H9 (cell line): ENCODE measurements around the gene OR2A7. TPM values are rescaled to one million over a fixed set of nuclear protein-coding genes. Genes with fewer than 3 reads are reported as not detected.
"Not testable (repeated sequence)": the region's sequence is repeated elsewhere in the genome, so short reads cannot be mapped to it uniquely, and the experiment has no call there.

ENCODE experiments used
- DNase-seq: peaks from one replicate; pipeline ENCODE4 v3.0.0-alpha.2; 2017
- H2AFZ ChIP-seq: one replicate; pipeline ENCODE4 v1.6.1; 2013; ENCODE audit warnings: mild to moderate bottlenecking, low read length, control low read depth, moderate library complexity
- H2AK5ac ChIP-seq: 2 replicates; pipeline ENCODE4 v1.6.1; 2013; ENCODE audit warnings: low read length, control low read depth, mixed read lengths; ENCODE audit not compliant: insufficient read length
- H2BK120ac ChIP-seq: one replicate; pipeline ENCODE4 v1.6.1; 2013; ENCODE audit warnings: low read depth, mild to moderate bottlenecking, low read length, control low read depth, inconsistent platforms; ENCODE audit not compliant: poor library complexity, severe bottlenecking
- H2BK12ac ChIP-seq: 2 replicates; pipeline ENCODE4 v1.6.1; 2013; ENCODE audit warnings: low read length, control low read depth, mixed read lengths, low read depth; ENCODE audit not compliant: insufficient read length
- H2BK15ac ChIP-seq: 2 replicates; pipeline ENCODE4 v1.6.1; 2013; ENCODE audit warnings: low read depth, low read length, control low read depth
- H2BK20ac ChIP-seq: one replicate; pipeline ENCODE4 v1.6.1; 2013; ENCODE audit warnings: low read depth, mild to moderate bottlenecking, low read length, control low read depth, inconsistent platforms; ENCODE audit not compliant: poor library complexity, severe bottlenecking
- H2BK5ac ChIP-seq: 2 replicates; pipeline ENCODE4 v1.6.1; 2013; ENCODE audit warnings: low read length, control low read depth, mixed read lengths; ENCODE audit not compliant: insufficient read length
- H3K14ac ChIP-seq: 2 replicates; pipeline ENCODE4 v1.6.1; 2013; ENCODE audit warnings: low read length, control low read depth; ENCODE audit not compliant: insufficient read depth
- H3K18ac ChIP-seq: 2 replicates; pipeline ENCODE4 v1.6.1; 2013; ENCODE audit warnings: low read depth, mild to moderate bottlenecking, mixed read lengths, low read length, control low read depth; ENCODE audit not compliant: insufficient read length
- H3K23ac ChIP-seq: 2 replicates; pipeline ENCODE4 v1.6.1; 2013; ENCODE audit warnings: low read length, control low read depth, mixed read lengths, low read depth; ENCODE audit not compliant: insufficient read length
- H3K23me2 ChIP-seq: 2 replicates; pipeline ENCODE4 v1.6.1; 2013; ENCODE audit warnings: low read depth, mild to moderate bottlenecking, mixed read lengths, low read length, control low read depth; ENCODE audit not compliant: insufficient read length, poor library complexity, severe bottlenecking
- H3K27ac ChIP-seq: 2 replicates; pipeline ENCODE4 v1.5.1; 2013; ENCODE audit warnings: low read length, control low read depth, mixed read lengths, low read depth; ENCODE audit not compliant: insufficient read length
- H3K27me3 ChIP-seq: 2 replicates; pipeline ENCODE4 v1.6.1; 2013; ENCODE audit warnings: low read length, control low read depth, inconsistent platforms; ENCODE audit not compliant: insufficient read depth
- H3K4ac ChIP-seq: 2 replicates; pipeline ENCODE4 v1.6.1; 2013; ENCODE audit warnings: low read depth, mild to moderate bottlenecking, control low read depth, inconsistent platforms, low read length, moderate library complexity
- H3K4me1 ChIP-seq: 2 replicates; pipeline ENCODE4 v1.6.1; 2013; ENCODE audit warnings: low read length, control low read depth, inconsistent platforms; ENCODE audit not compliant: insufficient read depth
- H3K4me2 ChIP-seq: 2 replicates; pipeline ENCODE4 v1.6.1; 2013; ENCODE audit warnings: low read length, control low read depth, mixed read lengths; ENCODE audit not compliant: insufficient read length, insufficient read depth
- H3K56ac ChIP-seq: 2 replicates; pipeline ENCODE4 v1.6.1; 2013; ENCODE audit warnings: low read depth, mild to moderate bottlenecking, mixed read lengths, low read length, control low read depth; ENCODE audit not compliant: insufficient read length
- H3K79me1 ChIP-seq: 2 replicates; pipeline ENCODE4 v1.6.1; 2013; ENCODE audit warnings: low read depth, mild to moderate bottlenecking, moderate library complexity, low read length, control low read depth, inconsistent platforms; ENCODE audit not compliant: insufficient read depth, poor library complexity, severe bottlenecking
- H3K79me2 ChIP-seq: 2 replicates; pipeline ENCODE4 v1.6.1; 2013; ENCODE audit warnings: low read length, control low read depth, inconsistent platforms; ENCODE audit not compliant: insufficient read depth
- H3K9ac ChIP-seq: 2 replicates; pipeline ENCODE4 v1.6.1; 2013; ENCODE audit warnings: low read length, control low read depth, mixed read lengths; ENCODE audit not compliant: insufficient read length; ENCODE audit errors: extremely low read depth
- H3K9me3 ChIP-seq: one replicate; pipeline ENCODE4 v1.6.1; 2013; ENCODE audit warnings: low read depth, low read length, inconsistent platforms; ENCODE audit not compliant: control insufficient read depth
- H3T11ph ChIP-seq: one replicate; pipeline ENCODE4 v1.6.1; 2013; ENCODE audit warnings: mild to moderate bottlenecking, low read length, control low read depth, inconsistent platforms
- H4K20me1 ChIP-seq: one replicate; pipeline ENCODE4 v1.6.1; 2013; ENCODE audit not compliant: control insufficient read depth, insufficient read length, insufficient read depth
- H4K5ac ChIP-seq: 2 replicates; pipeline ENCODE4 v1.6.1; 2013; ENCODE audit warnings: low read depth, mild to moderate bottlenecking, mixed read lengths, low read length, control low read depth; ENCODE audit not compliant: insufficient read length
- H4K8ac ChIP-seq: replicated peaks from 2 replicates; pipeline ENCODE4 v1.6.1; 2013; ENCODE audit warnings: low read length, control low read depth, mixed read lengths, low read depth; ENCODE audit not compliant: insufficient read length
- H4K91ac ChIP-seq: 2 replicates; pipeline ENCODE4 v1.6.1; 2013; ENCODE audit warnings: low read depth, mild to moderate bottlenecking, moderate library complexity, mixed read lengths, low read length, control low read depth; ENCODE audit not compliant: insufficient read length
- H3K27ac Mint-ChIP-seq, 3 experiments: 2 replicates in 2 of 3; 3 replicates in 1 of 3; pipeline ENCODE4 v1.8.0; 2020 to 2021; ENCODE audit warnings: mixed read lengths in 3 of 3, mild to moderate bottlenecking in 1 of 3, moderate library complexity in 1 of 3
- H3K27me3 Mint-ChIP-seq: 2 replicates; pipeline ENCODE4 v1.8.0; 2021; ENCODE audit warnings: low read depth, mild to moderate bottlenecking, moderate library complexity, mixed read lengths
- H3K36me3 Mint-ChIP-seq, 3 experiments: 2 replicates in 2 of 3; 3 replicates in 1 of 3; pipeline ENCODE4 v1.8.0; 2020 to 2021; ENCODE audit warnings: low read depth in 3 of 3, mixed read lengths in 3 of 3; ENCODE audit not compliant: insufficient read depth in 1 of 3
- H3K4me1 Mint-ChIP-seq, 2 experiments: 2 replicates each; pipeline ENCODE4 v1.8.0; 2020; ENCODE audit warnings: mixed read lengths in 2 of 2
- H3K4me3 Mint-ChIP-seq, 2 experiments: 2 replicates in 1 of 2; 3 replicates in 1 of 2; pipeline ENCODE4 v1.8.0; 2020 to 2021; ENCODE audit warnings: mild to moderate bottlenecking in 2 of 2, mixed read lengths in 2 of 2, moderate library complexity in 1 of 2
- H3K9me3 Mint-ChIP-seq, 2 experiments: 2 replicates in 1 of 2; 3 replicates in 1 of 2; pipeline ENCODE4 v1.8.0; 2020; ENCODE audit warnings: mild to moderate bottlenecking in 2 of 2, mixed read lengths in 2 of 2, moderate library complexity in 1 of 2
- WGBS: extraction: QIAGEN DNeasy Blood & Tissue Kit; methylation state at CpG from one replicate; pipeline ENCODE4 v1.1.7; 2013; ENCODE audit warnings: missing lambda C conversion rate, low lambda C conversion rate, mixed read lengths; ENCODE audit not compliant: insufficient read length; ENCODE audit errors: extremely low coverage; 5-methylcytosine and 5-hydroxymethylcytosine counted together
- total RNA-seq: library from RNA; stranded (reverse); gene quantifications from 2 replicates; pipeline ENCODE4 v1.2.1, GENCODE V29; 2021

The OR2A7 gene
- total RNA-seq, 1 experiment from 2014 or later, result 2.5 TPM

GRCh38 chr7:144287171-144287784 is 22.7 kb upstream of the OR2A7 start:
- not testable (repeated sequence) for H4K20me1 ChIP-seq, H3K9me3 Mint-ChIP-seq, H3K9ac ChIP-seq, H3K27ac Mint-ChIP-seq, H2BK20ac ChIP-seq, DNase-seq, H3K23ac ChIP-seq, H3K4me3 Mint-ChIP-seq, H3K36me3 Mint-ChIP-seq, H3K4me1 Mint-ChIP-seq, H3T11ph ChIP-seq, H2BK12ac ChIP-seq, H3K27me3 Mint-ChIP-seq, H3K27ac ChIP-seq, H3K4me1 ChIP-seq, H4K5ac ChIP-seq, H3K79me1 ChIP-seq, H2BK120ac ChIP-seq, H2BK5ac ChIP-seq, H3K79me2 ChIP-seq, H3K4me2 ChIP-seq, H3K4ac ChIP-seq, H3K9me3 ChIP-seq, H3K18ac ChIP-seq, H2BK15ac ChIP-seq, H4K8ac ChIP-seq, H3K56ac ChIP-seq, H4K91ac ChIP-seq, H2AFZ ChIP-seq, H3K27me3 ChIP-seq, H3K14ac ChIP-seq, H3K23me2 ChIP-seq, H2AK5ac ChIP-seq
- WGBS, result no CpG with 5 or more reads among the region's 3 CpGs

GRCh38 chr7:144283716-144284115 is 19.1 kb upstream of the OR2A7 start:
- not testable (repeated sequence) for H3K79me1 ChIP-seq, H3K23me2 ChIP-seq, H3K56ac ChIP-seq, DNase-seq, H4K91ac ChIP-seq, H3K23ac ChIP-seq, H3K27me3 Mint-ChIP-seq, H2BK12ac ChIP-seq, H2BK5ac ChIP-seq, H3K4ac ChIP-seq, H3K9ac ChIP-seq, H2BK20ac ChIP-seq, H4K8ac ChIP-seq, H3K27ac Mint-ChIP-seq, H4K20me1 ChIP-seq, H2BK120ac ChIP-seq, H3K9me3 ChIP-seq, H3K4me2 ChIP-seq, H2AK5ac ChIP-seq, H2BK15ac ChIP-seq, H3K27me3 ChIP-seq, H3K36me3 Mint-ChIP-seq, H3K4me1 Mint-ChIP-seq, H3T11ph ChIP-seq, H3K18ac ChIP-seq, H2AFZ ChIP-seq, H3K27ac ChIP-seq, H3K9me3 Mint-ChIP-seq, H3K4me1 ChIP-seq, H3K79me2 ChIP-seq, H4K5ac ChIP-seq, H3K14ac ChIP-seq, H3K4me3 Mint-ChIP-seq
- WGBS, result no CpG with 5 or more reads among the region's 6 CpGs
